Airway epithelial cell (primary cell): ENCODE measurements around the gene AMY1C. TPM values are rescaled to one million over a fixed set of nuclear protein-coding genes. Genes with fewer than 3 reads are reported as not detected.

Source experiments
- total RNA-seq: library from RNA; depleted of rRNA; stranded (reverse); fragments of >200 nt; gene quantifications from 2 replicates; pipeline ENCODE4 v1.2.3, GENCODE V29; 2015

AMY1C gene
- 1.4 and 1.7 TPM in 2 replicates for total RNA-seq

DNA sequence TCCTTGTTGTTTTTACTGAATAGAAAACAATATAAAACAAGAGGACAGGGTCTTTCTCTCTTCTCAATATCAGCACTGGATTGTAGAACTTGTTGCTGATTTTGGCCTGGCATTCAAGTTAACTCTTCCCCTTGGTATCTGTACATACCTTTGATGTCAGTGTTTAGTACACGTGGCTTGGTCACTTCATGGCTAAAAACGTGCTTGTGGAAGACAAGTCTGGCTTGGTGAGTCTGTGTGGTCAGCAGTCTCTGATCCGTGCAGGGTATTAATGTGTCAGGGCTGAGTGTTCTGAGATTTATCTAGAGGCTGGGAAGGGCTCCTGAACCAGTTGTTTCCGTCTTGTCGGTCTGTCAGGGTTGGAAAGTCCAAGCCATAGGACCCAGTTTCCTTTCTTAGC, at the start of gene AMY1C:
AMY1C (plus strand) TSS at position 301 of the 400 bp plus-strand sequence. CDS start 572 bp downstream, outside the sequence.

Other genes with a start within 250 kb of the AMY1C start
- gene RNPC3, start 224.2 kb upstream of the AMY1C start, total RNA-seq = 10.6 and 15.7 TPM in 2 replicates
- 0.37 and 1.5 TPM in 2 replicates for gene AMY2B, start 178.3 kb upstream of the AMY1C start, total RNA-seq
- gene AMY2A, start 132.5 kb upstream of the AMY1C start, total RNA-seq = not detected in 2 replicates
- not detected in 2 replicates for gene AMY1A, start 94.1 kb upstream of the AMY1C start, total RNA-seq
- gene AMY1B, start 53.7 kb upstream of the AMY1C start, total RNA-seq = not detected in 2 replicates